D721Med (cell line): ENCODE data around the gene TTC33.

ENCODE experiments used
- DNase-seq: peaks from one replicate; pipeline ENCODE4 v3.0.0; 2011; ENCODE audit warnings: low spot score; ENCODE audit not compliant: insufficient read length
- FAIRE-seq: peaks from 2 replicates; lab custom pipeline; 2011; peaks lifted over from hg19 to GRCh38; lab: Jason Lieb, UNC
- TF ChIP-seq, protein P1 (sequence below): IDR thresholded peaks from 2 replicates; pipeline ENCODE4 v1.5.1; 2012; ENCODE audit warnings: mild to moderate bottlenecking, control low read depth; ENCODE audit not compliant: insufficient read depth; ENCODE audit errors: missing control alignments

TTC33 gene

DNA sequence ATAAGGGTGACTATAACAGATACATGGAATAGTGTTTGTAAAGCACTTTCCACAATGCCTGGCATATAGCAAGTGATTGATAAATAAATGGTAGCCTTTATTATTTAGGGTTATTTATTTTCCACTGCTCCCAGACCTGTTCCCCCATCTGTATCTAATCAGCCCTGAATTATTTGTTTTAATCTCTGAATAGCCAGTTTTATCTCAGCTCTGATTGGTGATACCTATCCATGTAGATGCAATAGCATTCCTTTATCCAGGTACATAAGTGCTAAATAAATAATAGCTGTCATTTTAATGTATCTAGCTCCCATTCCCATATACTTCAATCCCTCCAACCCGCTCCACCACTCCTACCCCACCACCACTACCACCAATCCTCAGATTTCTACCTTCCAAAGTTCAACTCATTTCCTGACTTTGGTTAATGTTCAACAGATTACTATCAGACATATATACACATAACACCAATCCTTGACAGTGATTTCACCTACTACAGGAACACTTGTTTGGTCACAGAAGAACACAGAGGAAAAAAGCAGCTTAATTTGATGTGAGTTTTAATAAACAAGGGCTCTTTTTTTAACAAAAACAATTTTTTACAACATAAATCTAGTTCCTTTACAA lies 28.4 kb upstream of the TTC33 start:
- TF ChIP-seq, protein P1, sequence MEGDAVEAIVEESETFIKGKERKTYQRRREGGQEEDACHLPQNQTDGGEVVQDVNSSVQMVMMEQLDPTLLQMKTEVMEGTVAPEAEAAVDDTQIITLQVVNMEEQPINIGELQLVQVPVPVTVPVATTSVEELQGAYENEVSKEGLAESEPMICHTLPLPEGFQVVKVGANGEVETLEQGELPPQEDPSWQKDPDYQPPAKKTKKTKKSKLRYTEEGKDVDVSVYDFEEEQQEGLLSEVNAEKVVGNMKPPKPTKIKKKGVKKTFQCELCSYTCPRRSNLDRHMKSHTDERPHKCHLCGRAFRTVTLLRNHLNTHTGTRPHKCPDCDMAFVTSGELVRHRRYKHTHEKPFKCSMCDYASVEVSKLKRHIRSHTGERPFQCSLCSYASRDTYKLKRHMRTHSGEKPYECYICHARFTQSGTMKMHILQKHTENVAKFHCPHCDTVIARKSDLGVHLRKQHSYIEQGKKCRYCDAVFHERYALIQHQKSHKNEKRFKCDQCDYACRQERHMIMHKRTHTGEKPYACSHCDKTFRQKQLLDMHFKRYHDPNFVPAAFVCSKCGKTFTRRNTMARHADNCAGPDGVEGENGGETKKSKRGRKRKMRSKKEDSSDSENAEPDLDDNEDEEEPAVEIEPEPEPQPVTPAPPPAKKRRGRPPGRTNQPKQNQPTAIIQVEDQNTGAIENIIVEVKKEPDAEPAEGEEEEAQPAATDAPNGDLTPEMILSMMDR, result no peak
- no peak for FAIRE-seq
- DNase-seq, result no peak

DNA sequence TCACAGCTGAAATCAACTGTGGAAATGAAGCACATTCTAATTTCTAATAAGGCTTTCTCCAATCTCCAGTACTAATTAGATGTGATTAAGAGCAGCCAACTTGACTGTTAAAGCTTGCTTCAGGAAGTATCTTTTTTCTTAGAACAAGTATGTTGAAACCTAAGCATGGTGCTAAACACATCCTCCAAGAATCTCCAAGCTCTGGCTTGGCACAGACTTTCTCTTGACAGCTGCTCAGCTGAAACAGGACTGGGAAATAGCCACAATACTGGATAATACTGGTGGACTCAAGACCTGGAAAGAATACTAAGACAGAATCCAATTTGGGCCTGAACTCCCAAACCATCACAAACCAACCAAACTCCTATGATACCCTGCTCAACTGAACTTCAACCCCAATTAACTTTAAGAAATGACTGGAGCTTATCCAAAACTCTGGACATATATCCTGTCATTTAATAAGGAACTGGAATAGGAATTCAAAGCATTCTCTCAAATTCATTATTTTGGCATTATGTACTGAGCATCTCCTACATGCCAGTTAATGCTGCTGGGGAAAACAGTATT lies 26.2 kb upstream of the TTC33 start:
- TF ChIP-seq, protein P1, result no peak
- FAIRE-seq (no peak), DNase-seq (no peak)

DNA sequence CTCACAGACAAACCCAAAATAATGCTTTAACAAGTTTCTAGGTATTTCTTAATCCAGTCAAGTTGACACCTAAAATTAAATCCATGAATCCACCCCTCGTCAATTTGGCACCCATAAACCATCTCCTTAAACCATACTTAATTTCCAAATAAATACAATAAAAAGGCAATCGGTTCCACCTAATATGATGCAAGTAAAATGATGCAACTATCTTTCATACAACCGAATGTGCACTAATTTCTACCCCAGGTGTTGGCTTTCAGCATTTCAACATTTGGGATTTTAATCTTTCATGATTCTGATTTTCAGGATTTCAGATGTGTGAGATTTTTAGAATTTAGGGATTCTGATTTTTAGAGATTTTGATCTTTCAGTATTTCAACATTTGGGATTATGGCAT lies 25.1 kb upstream of the TTC33 start:
- TF ChIP-seq, protein P1, result no peak
- DNase-seq (no peak), FAIRE-seq (no peak)

DNA sequence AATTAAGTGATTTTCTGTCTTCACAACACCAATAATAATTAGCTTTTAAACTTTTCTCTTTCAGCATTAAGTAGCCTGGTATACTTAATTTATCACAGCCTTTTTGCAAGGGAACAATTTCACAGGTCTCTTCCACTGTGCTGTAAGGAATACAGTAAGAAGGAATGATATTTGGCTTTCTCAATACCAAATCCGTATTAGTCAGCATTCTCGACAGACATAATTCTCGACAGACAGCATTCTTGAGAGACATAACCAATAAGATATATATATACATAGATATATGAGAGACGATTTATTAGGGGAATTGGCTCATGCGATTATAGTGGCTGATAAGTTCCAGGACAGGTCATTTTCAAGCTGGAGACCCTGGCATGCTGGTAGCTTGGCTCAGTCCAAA lies 24.4 kb upstream of the TTC33 start:
- TF ChIP-seq, protein P1, result no peak
- DNase-seq (no peak), FAIRE-seq (no peak)

DNA sequence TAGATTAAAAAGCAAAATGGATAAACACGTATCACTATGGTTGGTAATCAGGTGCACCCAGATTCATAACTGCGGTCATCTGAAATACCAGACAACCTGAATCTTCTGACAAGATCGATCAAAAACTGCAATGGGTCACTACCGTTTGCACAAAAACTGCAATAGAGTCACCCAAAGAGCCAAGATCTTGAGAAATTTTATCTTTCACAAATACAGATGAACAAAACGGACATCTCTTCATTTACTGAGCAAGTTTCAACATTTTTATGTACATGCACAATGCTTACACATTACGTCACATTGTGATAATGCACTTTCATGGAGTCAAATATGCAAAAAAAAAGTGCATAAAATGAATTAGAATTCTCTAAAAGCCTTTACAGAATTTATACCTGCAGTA lies 23.8 kb upstream of the TTC33 start:
- FAIRE-seq (no peak), DNase-seq (no peak)
- TF ChIP-seq, protein P1, result no peak

DNA sequence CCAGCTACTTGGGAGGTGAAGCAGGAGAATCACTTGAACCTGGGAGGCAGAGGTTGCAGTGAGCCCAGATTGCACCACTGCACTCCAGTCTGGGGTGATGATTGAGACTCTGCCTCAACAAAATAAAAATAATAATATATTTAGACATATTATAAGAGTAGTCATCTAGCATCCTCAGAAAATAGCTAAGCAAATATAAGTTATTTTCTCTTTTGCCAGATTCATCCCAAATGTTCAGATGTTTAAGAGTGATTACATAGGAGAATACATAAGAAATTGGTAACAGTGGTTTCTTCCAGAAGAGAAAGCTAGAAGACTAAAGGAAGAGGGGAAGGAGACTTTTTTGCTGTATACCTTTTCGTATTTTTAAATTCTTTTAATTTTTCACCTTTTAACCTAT lies 22.4 kb upstream of the TTC33 start:
- TF ChIP-seq, protein P1, result no peak
- DNase-seq (no peak), FAIRE-seq (no peak)

DNA sequence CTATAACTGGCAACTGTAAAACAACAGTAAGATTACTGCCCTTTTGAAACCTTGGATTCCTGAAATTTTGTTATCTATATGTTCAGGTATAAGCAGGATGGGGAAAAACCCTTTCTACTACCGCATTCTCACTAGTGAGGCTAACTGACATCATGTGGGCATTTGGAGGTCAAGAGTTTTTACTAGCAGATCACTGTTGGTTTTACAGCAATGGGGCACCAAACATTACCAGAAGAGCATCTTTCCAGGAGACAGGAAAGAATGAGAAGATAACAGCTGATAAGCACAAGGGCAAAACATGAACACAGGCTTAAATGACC lies 20.9 kb upstream of the TTC33 start:
- FAIRE-seq, result no peak
- TF ChIP-seq, protein P1, result no peak
- no peak for DNase-seq
